Vagina (tissue), 2 donors: Measurements from ENCODE around the gene ANKS1A.

Source experiments
- POLR2A ChIP-seq, 2 donors: fragments of 450-650 bp; IDR thresholded peaks; one replicate each; pipeline ENCODE4 v1.6.1; 2017; ENCODE audit warnings: antibody characterized with exemption in 2 of 2, mild to moderate bottlenecking in 2 of 2, moderate library complexity in 2 of 2
- TF ChIP-seq, protein P1 (sequence below), 3 experiments: fragments of 450-650 bp in 2 of 3; fragments of 200-600 bp in 1 of 3; sonication (generic) in 1 of 3; IDR thresholded peaks; one replicate each; pipeline ENCODE4 v1.5.1; 2017 to 2019; ENCODE audit warnings: antibody characterized with exemption in 3 of 3, mild to moderate bottlenecking in 2 of 3, moderate library complexity in 2 of 3

DNA sequence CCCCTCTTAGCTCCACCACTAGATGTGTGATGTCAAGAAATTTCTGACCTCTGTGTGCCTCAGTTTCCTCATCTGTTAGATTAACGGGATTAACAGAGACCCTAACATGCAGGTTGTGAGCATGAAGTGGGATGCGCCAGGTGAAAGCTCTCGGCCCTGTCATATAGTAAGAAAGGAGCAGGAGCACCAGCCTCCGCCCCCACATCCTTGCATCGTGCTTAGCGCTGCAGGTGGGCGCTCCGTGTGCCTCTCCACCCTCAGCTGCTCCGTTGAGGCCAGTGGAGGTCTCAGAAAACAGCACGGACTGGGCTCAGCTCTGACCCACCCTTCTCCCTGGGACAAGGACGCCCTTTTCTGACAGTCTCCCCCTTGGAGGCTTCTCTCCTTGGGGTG, 188.7 kb downstream of the ANKS1A start:
- TF ChIP-seq, protein P1, sequence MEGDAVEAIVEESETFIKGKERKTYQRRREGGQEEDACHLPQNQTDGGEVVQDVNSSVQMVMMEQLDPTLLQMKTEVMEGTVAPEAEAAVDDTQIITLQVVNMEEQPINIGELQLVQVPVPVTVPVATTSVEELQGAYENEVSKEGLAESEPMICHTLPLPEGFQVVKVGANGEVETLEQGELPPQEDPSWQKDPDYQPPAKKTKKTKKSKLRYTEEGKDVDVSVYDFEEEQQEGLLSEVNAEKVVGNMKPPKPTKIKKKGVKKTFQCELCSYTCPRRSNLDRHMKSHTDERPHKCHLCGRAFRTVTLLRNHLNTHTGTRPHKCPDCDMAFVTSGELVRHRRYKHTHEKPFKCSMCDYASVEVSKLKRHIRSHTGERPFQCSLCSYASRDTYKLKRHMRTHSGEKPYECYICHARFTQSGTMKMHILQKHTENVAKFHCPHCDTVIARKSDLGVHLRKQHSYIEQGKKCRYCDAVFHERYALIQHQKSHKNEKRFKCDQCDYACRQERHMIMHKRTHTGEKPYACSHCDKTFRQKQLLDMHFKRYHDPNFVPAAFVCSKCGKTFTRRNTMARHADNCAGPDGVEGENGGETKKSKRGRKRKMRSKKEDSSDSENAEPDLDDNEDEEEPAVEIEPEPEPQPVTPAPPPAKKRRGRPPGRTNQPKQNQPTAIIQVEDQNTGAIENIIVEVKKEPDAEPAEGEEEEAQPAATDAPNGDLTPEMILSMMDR (IDR thresholded peaks at IDR 0.05) = no peak
- TF ChIP-seq POLR2A (IDR thresholded peaks at IDR 0.05) = no peak
